NCI-H2196 treated with DMSO at 0.1 percent for 48 hours (cell line): Measurements from ENCODE around the gene TBC1D22A.
"Not testable (repeated sequence)": the region's sequence is repeated elsewhere in the genome, so short reads cannot be mapped to it uniquely, and the experiment has no call there.

Experiments
- DNase-seq: peaks from one replicate; lab custom pipeline; 2025; ENCODE audit not compliant: unreplicated experiment; lab: John Stamatoyannopoulos, UW

Gene TBC1D22A

GRCh38 chr22:46967445-46968358 lies 205.3 kb downstream of the TBC1D22A start:
- DNase-seq, result no peak

DNA sequence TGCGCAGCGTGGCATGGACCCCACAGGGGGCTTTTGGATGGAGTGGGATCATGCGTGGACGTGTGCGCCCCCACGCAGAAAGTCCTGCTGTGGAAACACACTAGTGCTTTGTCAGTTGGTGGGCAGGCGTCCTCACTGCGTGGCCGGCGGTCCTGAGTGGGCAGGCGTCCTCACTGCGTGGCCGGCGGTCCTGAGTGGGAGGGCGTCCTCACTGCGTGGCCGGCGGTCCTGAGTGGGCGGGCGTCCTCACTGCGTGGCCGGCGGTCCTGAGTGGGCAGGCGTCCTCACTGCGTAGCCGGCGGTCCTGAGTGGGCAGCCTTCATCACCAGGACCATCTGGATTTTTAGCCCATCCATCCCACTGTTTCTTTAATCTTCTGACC lies 205.9 kb downstream of the TBC1D22A start:
- no peak for DNase-seq

GRCh38 chr22:46968848-46969247 lies 206.4 kb downstream of the TBC1D22A start:
- DNase-seq, result no peak

DNA sequence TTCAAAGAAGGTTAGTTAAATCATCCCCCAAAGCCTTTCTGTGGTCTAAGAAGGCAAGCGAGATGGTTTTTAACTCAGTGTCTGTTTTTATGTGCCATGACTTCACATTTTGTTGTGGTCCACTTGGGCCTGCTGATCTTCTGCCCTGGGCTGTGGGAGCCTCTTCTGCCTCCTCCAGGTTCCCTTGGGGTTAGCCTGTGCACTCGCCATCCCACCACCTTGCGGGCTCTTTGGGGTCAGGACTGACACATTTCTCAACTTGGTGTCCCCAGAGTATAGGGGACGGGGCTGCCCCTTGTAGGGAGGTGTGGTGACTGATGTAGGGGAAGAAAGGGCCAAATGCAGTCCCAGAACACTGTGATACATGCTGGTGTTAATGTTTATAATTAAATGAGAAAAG lies 207.0 kb downstream of the TBC1D22A start:
- no peak for DNase-seq

- DNase-seq, result no peak
Measured at GRCh38 chr22:46969961-46970360, 207.5 kb downstream of the TBC1D22A start.

DNA sequence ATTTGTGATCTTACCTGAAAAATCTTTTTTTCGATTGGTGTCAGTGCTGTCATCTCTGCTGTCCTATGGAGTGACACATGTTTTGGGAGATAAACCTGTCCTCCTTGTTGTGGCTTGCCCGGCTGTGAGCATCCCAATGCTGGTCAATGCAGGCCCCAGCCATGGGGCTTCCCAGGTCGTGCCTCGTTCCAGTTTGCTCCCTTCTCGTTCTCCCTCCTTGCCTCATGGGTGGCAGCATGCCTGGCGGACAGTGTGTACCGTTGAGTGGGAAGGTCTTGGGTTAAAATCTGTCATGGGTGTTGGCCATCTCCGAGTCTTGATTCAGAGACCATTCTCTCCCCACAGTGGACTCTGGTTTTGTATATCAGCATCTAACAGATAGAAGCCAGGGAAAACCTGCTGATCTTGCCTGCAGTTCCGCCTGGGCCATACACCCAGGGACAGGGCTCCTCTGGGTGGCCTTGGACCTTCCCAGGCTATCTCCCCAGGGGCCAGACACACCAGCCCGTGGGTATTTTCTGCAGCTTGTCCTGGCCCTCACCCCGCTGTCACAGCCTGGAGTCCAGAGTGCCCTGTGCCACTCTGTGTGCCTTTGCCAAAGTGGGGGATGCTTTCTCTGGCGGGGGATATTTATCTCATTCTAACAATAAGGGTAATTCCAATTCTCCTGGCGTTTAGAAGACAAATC lies 208.1 kb downstream of the TBC1D22A start:
- no peak for DNase-seq

- no peak for DNase-seq
Measured at GRCh38 chr22:46971099-46971763, 208.8 kb downstream of the TBC1D22A start.

DNA sequence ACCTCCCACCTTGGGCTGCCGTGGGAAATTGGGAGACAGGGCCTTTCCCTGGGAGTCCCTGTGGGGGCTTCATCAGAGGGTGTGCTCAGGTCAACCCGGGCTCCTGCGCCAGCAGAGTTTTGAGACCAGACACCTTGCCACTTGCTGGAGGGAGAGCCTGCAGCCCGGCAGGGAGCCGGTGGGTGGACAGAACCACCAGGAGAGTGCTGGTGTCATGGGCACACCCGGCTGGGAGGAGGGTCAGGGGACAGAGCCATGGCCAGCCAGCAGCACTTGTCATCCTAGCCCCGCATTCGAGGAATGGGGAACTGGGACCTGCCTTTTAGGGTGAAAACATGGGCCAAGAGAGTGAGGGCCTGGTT lies 209.3 kb downstream of the TBC1D22A start:
- no peak for DNase-seq

GRCh38 chr22:46972256-46972655 lies 209.8 kb downstream of the TBC1D22A start:
- no peak for DNase-seq

GRCh38 chr22:46972901-46973831 lies 210.7 kb downstream of the TBC1D22A start:
- no peak for DNase-seq

DNA sequence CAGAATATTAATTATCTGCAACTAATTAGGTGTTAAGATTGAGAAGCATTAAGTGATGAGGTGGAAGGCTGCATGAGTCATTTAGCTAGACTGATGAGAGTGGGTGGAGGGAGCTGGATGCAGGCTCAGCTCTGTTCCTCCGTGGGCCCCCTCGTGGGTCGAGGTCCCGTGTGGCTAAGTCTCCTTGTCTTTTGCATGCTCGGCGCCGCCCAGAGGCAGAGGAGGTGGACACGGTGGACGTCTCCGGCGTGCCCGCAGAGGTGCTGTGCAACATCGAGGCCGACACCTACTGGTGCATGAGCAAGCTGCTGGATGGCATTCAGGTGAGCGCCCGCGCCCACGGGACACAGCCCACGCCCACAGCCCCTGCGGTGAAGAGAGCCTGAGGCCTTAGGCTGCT lies 211.6 kb downstream of the TBC1D22A start:
- DNase-seq, result no peak

- DNase-seq, result no peak
Measured at GRCh38 chr22:46974631-46975585, 212.5 kb downstream of the TBC1D22A start.

DNA sequence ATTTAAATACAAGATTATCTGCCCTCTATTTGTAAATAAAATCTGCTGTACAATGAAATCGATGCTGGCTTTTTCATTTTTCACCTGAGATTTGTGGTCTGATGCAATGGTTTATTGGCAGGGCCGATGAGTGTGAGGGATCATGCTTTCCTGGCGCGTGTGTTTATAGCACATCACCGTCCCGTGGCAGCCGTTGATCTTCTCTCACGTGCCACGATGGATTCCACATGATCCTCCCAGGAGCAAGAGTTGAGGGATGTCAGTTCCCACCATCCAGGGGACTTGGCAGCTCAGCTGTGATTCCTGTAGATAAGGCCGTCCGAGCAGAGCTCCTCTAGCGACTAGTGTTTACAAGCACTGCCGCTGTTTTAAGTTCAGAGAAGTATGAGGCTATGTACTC lies 213.7 kb downstream of the TBC1D22A start:
- no peak for DNase-seq

DNA sequence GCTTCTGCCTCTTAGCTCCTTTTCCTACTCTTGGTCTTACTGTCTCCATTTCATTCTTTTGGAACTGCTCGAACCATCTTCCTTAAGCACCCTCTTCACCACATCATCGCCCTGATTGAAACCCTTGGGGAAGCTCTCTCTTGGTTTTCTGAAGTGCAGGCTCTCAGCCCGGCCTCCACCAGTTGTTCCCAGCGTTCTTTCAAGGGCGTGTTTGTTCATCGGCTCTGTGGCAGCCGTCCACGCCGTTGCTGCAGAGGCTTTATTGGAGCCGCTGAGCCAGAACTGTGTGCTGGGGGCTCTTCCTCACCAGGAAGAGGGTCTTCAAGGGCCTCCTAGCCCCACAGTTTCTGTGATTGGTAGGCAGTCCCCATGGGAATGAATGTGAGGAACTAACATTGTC lies 214.1 kb downstream of the TBC1D22A start:
- DNase-seq, result no peak

- no peak for DNase-seq
Measured at GRCh38 chr22:46977656-46978343, 215.3 kb downstream of the TBC1D22A start.

DNA sequence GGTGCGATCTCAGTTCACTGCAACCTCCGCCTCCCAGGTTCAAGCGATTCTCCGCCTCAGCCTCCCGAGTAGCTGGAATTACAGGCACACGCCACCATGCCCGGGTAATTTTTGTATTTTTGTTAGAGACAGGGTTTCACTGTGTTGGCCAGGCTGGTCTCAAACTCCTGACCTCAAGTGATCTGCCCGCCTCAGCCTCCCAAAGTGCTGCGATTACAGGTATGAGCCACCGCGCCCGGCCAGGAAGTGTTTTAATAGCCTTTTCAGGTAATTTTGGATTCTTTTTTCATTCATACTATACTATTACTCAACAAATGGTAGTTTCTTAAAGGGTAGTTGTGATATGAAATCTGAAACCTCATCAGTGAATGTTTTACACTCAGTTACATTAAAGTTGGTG lies 216.2 kb downstream of the TBC1D22A start:
- not testable (repeated sequence) for DNase-seq

DNA sequence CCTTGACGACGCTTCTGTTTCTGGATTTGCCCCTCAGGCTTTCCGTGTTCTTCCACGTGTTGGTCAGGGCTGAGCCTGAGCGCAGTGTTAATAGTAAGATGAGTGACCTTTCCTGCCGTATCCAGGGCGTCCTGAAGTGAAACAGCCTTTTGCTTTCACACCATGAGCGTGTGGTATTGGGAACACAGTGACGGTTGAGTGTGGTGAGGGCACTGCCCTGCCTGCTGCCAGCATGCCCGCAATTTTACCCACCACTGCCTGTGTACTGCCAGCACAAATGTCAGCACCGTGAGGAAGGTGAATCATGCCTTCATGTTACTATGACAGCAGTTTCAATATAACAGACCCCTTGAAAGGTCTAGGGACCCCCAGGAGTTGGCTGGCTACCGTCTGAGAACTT lies 217.1 kb downstream of the TBC1D22A start:
- no peak for DNase-seq

- no peak for DNase-seq
Measured at GRCh38 chr22:46980392-46980791, 217.9 kb downstream of the TBC1D22A start.

- DNase-seq, result no peak
Measured at GRCh38 chr22:46982635-46983034, 220.2 kb downstream of the TBC1D22A start.
